SH-SY5Y (cell line): ENCODE data around the gene ZNF441.
A peak's percentile ranks its signal among the peaks of the same experiment; 100 is the strongest.

ENCODE experiments used
- GATA2 ChIP-seq: IDR thresholded peaks from 2 replicates; pipeline ENCODE4 v1.6.1; 2011; ENCODE audit warnings: mild to moderate bottlenecking, low read depth, low read length
- GATA3 ChIP-seq: IDR thresholded peaks from 2 replicates; pipeline ENCODE4 v1.6.1; 2011; ENCODE audit warnings: low read depth, mild to moderate bottlenecking, low read length, moderate library complexity

- TF ChIP-seq GATA3 (no peak), GATA2 (peak; percentile 41; the same call in 1 of the 2 replicates)
Measured at GRCh38 chr19:11766597-11767591, at the start of gene ZNF441.
